Kidney (tissue), 14 donors: ENCODE data around the gene FMNL3. TPM values are rescaled to one million over a fixed set of nuclear protein-coding genes. Genes with fewer than 3 reads are reported as not detected.

Experiments used
- DNase-seq, 5 donors: peaks; one replicate each; pipeline ENCODE4 v3.0.0-alpha.2; 2013 to 2020
- FAIRE-seq: peaks from 2 replicates; lab custom pipeline; 2012; peaks lifted over from hg19 to GRCh38; lab: Jason Lieb, UNC
- H3K27ac ChIP-seq, 2 donors: one replicate each; pipeline ENCODE4 v1.7.0; 2013; ENCODE audit warnings: low read depth in 2 of 2, low read length in 2 of 2, inconsistent platforms in 1 of 2
- H3K27me3 ChIP-seq: one replicate; pipeline ENCODE4 v1.7.1; 2013; ENCODE audit warnings: low read length, inconsistent platforms; ENCODE audit not compliant: control insufficient read depth, insufficient read depth
- H3K36me3 ChIP-seq, 3 donors: one replicate each; pipeline versions ENCODE4 v1.7.0 to v1.7.1; 2013; ENCODE audit warnings: low read length in 3 of 3, control low read depth in 1 of 3, inconsistent platforms in 1 of 3; ENCODE audit not compliant: insufficient read depth in 3 of 3, control insufficient read depth in 2 of 3
- H3K4me1 ChIP-seq, 3 donors: one replicate each; pipeline versions ENCODE4 v1.7.0 to v1.7.1; 2013; ENCODE audit warnings: low read length in 3 of 3, inconsistent platforms in 1 of 3, low read depth in 1 of 3; ENCODE audit not compliant: control insufficient read depth in 2 of 3, insufficient read depth in 2 of 3
- H3K4me3 ChIP-seq, 3 donors: one replicate each; pipeline versions ENCODE4 v1.7.0 to v1.8.1; 2013; ENCODE audit warnings: low read length in 3 of 3, control low read depth in 1 of 3, inconsistent platforms in 1 of 3
- H3K9ac ChIP-seq, 3 donors: one replicate each; pipeline versions ENCODE4 v1.7.0 to v1.7.1; 2013; ENCODE audit warnings: low read length in 3 of 3, control low read depth in 1 of 3, inconsistent platforms in 1 of 3
- H3K9me3 ChIP-seq, 3 donors: one replicate each; pipeline versions ENCODE4 v1.7.0 to v1.7.1; 2013; ENCODE audit warnings: low read length in 3 of 3, control low read depth in 1 of 3, inconsistent platforms in 1 of 3; ENCODE audit not compliant: control insufficient read depth in 2 of 3, insufficient read depth in 1 of 3
- CTCF ChIP-seq: IDR thresholded peaks from 3 replicates; pipeline ENCODE4 v1.5.1; 2012; ENCODE audit warnings: mild to moderate bottlenecking, moderate library complexity, borderline replicate concordance; ENCODE audit not compliant: insufficient read depth; ENCODE audit errors: extremely low read depth
- intact Hi-C: fragments of 100-400 bp; cut with DNase I; formaldehyde crosslinking; loops from one replicate; pipeline ENCODE4 v1.11.1; 2022
- polyA plus RNA-seq: library from polyadenylated mRNA; stranded (reverse); fragments of 350-450 nt; fragmentation: Illumina TruSeq; extraction: RNeasy Lipid Tissue Mini Kit (QIAGEN cat#74804); gene quantifications from one replicate; pipeline ENCODE4 v1.2.3, GENCODE V29; 2014; ENCODE audit warnings: low read depth, low replicate concordance; ENCODE audit not compliant: insufficient read depth
- total RNA-seq: library from RNA; stranded (reverse); fragmentation: NEBNext Ultra II Directional; extraction: Animal tissue kit (Norgen Biotek cat#: 25700); gene quantifications from one replicate; pipeline ENCODE4 v1.2.1, GENCODE V29; 2021
- donor health status: control.
- donor health status: control.
- donor health status: control.
- donor health status: control.
- donor health status: control.
- donor health status: DM: yes; HTN: yes; CAD: no.
- donor health status: Normal renal cell carcinoma (clear cell type).

FMNL3 gene
- total and polyA plus RNA-seq, 2 donors from 2014 or later = 6.3 to 25.6 TPM

DNA sequence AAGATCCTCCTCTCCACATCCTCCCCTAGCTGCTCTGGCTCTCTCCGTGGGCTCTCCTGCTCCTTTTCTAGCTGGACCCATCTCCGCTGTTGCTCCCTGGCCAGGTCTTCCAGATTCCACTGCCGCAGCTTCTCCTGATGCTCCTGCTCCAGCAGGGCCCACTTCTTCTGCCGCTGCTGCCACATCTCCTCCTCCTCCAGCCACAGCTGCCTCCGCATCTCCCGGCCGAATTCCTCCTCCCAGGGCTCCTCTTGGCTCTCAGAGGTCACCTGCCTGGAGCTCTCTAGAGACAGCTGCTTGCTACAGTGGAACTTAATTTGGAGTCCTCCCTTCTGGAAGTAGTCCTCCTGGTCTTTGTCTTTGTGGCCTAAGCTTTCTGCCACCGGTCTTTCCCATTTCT lies 107.2 kb downstream of the FMNL3 start:
- H3K9ac ChIP-seq = no peak overlapping the region
- FAIRE-seq = no peak
- no peaks in the 10 kb centered on the region for H3K27me3 ChIP-seq

GRCh38 chr12:49598527-49598926 lies 108.7 kb downstream of the FMNL3 start:
- DNase-seq = no peak
- Histone ChIP-seq H3K27ac (no peak overlapping the region), H3K9ac (no peak overlapping the region), H3K4me1 (no peaks in the 10 kb centered on the region), H3K36me3 (no peaks in the 10 kb centered on the region), H3K27me3 (no peaks in the 10 kb centered on the region), H3K4me3 (no peak overlapping the region), H3K9me3 (no peaks in the 10 kb centered on the region)
- no peak for FAIRE-seq
- no peak for TF ChIP-seq CTCF
- intact Hi-C loops = no loop called here

More for the DNA sequence above, 107.2 kb downstream of the FMNL3 start:
- intact Hi-C loops = no loop called here
- Histone ChIP-seq H3K36me3 (no peaks in the 10 kb centered on the region), H3K4me3 (no peak overlapping the region), H3K9me3 (no peaks in the 10 kb centered on the region), H3K4me1 (no peaks in the 10 kb centered on the region), H3K27ac (no peak overlapping the region)
- TF ChIP-seq CTCF = no peak
- DNase-seq = no peak

DNA sequence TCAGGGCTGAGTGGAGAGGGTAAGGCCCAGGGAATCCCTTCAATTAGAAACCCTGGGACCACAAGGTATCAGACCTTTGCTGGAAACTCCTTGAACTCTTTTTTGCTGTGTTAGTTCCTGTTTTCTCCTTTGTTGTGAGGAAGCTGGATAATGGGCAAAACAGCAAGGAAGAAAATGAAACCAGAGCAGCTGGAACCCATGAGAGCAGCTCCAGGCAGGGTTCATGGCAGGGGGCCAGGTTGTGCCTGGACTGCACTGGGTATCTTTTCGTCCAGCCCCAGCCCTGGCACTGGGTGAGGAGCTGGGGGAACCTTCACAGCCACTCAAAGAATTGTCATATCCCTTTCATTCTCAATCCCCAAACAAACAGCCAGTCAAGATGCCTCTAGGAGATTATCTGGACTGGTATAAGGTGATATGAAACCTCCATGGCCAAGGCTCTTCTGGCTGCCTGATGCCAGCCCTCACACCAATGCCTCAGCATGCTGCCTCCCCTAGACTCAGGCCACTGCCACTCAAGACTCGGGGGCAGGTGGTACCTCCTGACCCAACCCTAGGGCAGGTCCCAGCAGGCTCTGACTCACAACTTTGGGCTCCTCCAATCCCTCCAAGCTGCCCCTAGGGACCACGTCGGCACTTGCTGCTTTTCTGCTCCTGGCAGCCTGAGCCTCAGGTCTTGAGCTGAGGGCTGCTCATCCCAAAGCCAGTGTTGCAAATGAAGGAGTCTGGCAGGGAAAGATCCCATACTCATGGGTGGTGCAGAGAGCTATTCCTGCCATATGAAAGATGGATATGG lies 118.3 kb downstream of the FMNL3 start:
- no peak for FAIRE-seq
- no peak overlapping the region for H3K9ac ChIP-seq

More for the DNA sequence above, 118.3 kb downstream of the FMNL3 start:
- Histone ChIP-seq H3K4me1 (peaks cover 0 to 1% (median 0%) of the 10 kb centered on the region in 3 donors), H3K36me3 (no peaks in the 10 kb centered on the region), H3K9me3 (no peaks in the 10 kb centered on the region), H3K27me3 (no peaks in the 10 kb centered on the region), H3K4me3 (no peak overlapping the region), H3K27ac (no peak overlapping the region)
- DNase-seq = no peak
- intact Hi-C loops = no loop called here
- TF ChIP-seq CTCF = no peak
